Lower lobe of right lung (tissue), 2 donors: Measurements from ENCODE around the gene JHY. TPM values are rescaled to one million over a fixed set of nuclear protein-coding genes. Genes with fewer than 3 reads are reported as not detected.

Experiments
- ATAC-seq, 2 donors: fragments of 200-7000 bp; cut with Tn5 transposase; one replicate each; pipeline ENCODE4 v1.9.1; 2020 to 2022; ENCODE audit warnings: mild to moderate bottlenecking in 2 of 2, moderate library complexity in 2 of 2
- DNase-seq: peaks from one replicate; pipeline ENCODE4 v3.0.0-alpha.2; 2020
- H3K27ac ChIP-seq: fragments of 200-600 bp; one replicate; pipeline ENCODE4 v1.8.0; 2022
- H3K27me3 ChIP-seq: fragments of 200-600 bp; one replicate; pipeline ENCODE4 v1.8.0; 2022; ENCODE audit warnings: low read depth
- H3K36me3 ChIP-seq: fragments of 200-600 bp; one replicate; pipeline ENCODE4 v1.8.0; 2022; ENCODE audit warnings: mild to moderate bottlenecking
- H3K4me1 ChIP-seq: fragments of 200-600 bp; one replicate; pipeline ENCODE4 v1.8.0; 2022
- H3K4me3 ChIP-seq: fragments of 200-600 bp; one replicate; pipeline ENCODE4 v1.8.0; 2022; ENCODE audit warnings: mild to moderate bottlenecking
- H3K9me3 ChIP-seq: fragments of 200-600 bp; one replicate; pipeline ENCODE4 v1.8.0; 2022
- CTCF ChIP-seq: fragments of 200-600 bp; IDR thresholded peaks from one replicate; pipeline ENCODE4 v1.8.0; 2022; ENCODE audit warnings: antibody characterized with exemption, mild to moderate bottlenecking
- intact Hi-C: fragments of 100-400 bp; cut with DNase I; formaldehyde crosslinking; loops from one replicate; pipeline ENCODE4 v1.11.0; 2022
- total RNA-seq: library from RNA; stranded (reverse); fragmentation: NEBNext Ultra II Directional; extraction: Animal tissue kit (Norgen Biotek cat#: 25700); gene quantifications from one replicate; pipeline ENCODE4 v1.2.1, GENCODE V29; 2021
- donor health status: DM: no; HTN: yes; CAD: no; lungs with severe emphysema.

JHY gene
- total RNA-seq, 1 donor from 2014 or later: 10.4 TPM

- no peak for TF ChIP-seq CTCF
- no peak overlapping the region for H3K4me3 ChIP-seq
These were observed 116.3 kb downstream of the JHY start for GRCh38 chr11:122998727-122999366.

GRCh38 chr11:123000721-123001120 lies 118.2 kb downstream of the JHY start:
- Histone ChIP-seq H3K4me3 (no peak overlapping the region), H3K4me1 (no peaks in the 10 kb centered on the region), H3K36me3 (no peaks in the 10 kb centered on the region), H3K9me3 (no peaks in the 10 kb centered on the region), H3K27me3 (peaks cover 18% of the 10 kb centered on the region), H3K27ac (no peak overlapping the region)
- TF ChIP-seq CTCF: no peak
- intact Hi-C loops: no loop called here
- DNase-seq (no peak), ATAC-seq (no peak)

More at GRCh38 chr11:122998727-122999366, 116.3 kb downstream of the JHY start:
- intact Hi-C loops: no loop called here
- Histone ChIP-seq H3K27ac (no peak overlapping the region), H3K36me3 (no peaks in the 10 kb centered on the region), H3K4me1 (no peaks in the 10 kb centered on the region), H3K27me3 (peaks cover 26% of the 10 kb centered on the region), H3K9me3 (no peaks in the 10 kb centered on the region)
- no peak for ATAC-seq
- DNase-seq: no peak

- no peak overlapping the region for H3K27ac ChIP-seq
- ATAC-seq (no peak), DNase-seq (no peak)
- intact Hi-C loops: no loop called here
- no peak overlapping the region for H3K4me3 ChIP-seq
- no peaks in the 10 kb centered on the region for H3K27me3 ChIP-seq
- H3K4me1 ChIP-seq: no peaks in the 10 kb centered on the region
- H3K9me3 ChIP-seq: no peaks in the 10 kb centered on the region
- TF ChIP-seq CTCF: no peak
- no peaks in the 10 kb centered on the region for H3K36me3 ChIP-seq
These were observed 124.4 kb downstream of the JHY start for GRCh38 chr11:123006860-123007542.

Other genes starting within 250 kb of the JHY start
- 64.7 TPM for gene UBASH3B, start 227.0 kb upstream of the JHY start, total RNA-seq
- gene CRTAM, start 44.3 kb upstream of the JHY start, total RNA-seq: 11.1 TPM
- gene BSX, start 99.1 kb downstream of the JHY start, total RNA-seq: not detected
- 1,001 TPM for gene HSPA8, start 179.4 kb downstream of the JHY start, total RNA-seq